ENCODE data around the gene LEO1. TPM values are rescaled to one million over a fixed set of nuclear protein-coding genes. Genes with fewer than 3 reads are reported as not detected.
A peak's percentile ranks its signal among the peaks of the same experiment; 100 is the strongest.

Gene LEO1
- total RNA-seq, 1 experiment from 2014 or later, result 16.9 TPM

DNA sequence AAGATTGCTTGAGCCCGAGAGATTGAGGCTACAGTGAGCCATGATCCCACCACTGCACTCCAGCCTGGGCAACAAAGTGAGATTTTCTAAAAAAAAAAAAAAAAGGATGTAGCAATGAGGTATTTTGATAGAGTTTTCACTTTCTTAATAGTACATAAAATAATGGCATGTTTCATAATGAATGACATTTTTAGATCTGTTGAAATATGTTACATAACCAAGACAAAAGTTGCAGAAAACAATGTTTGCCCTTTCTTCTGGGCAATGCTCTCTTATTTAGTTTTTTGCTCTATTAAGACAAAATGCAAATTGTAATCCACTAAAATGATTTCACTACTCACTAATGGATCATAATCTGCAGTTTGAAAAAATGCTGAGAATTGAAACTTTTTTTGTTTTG is 43.0 kb upstream of the LEO1 start:
- H3K4me2 ChIP-seq (ENCODE audit: low read depth, low read length, poor library complexity, severe bottlenecking), result no peak overlapping the region
- peaks cover 3% of the 10 kb centered on the region for H3K79me2 ChIP-seq (ENCODE audit: low read length)
- DNase-seq, result no peak
- peaks cover 12% of the 10 kb centered on the region for H3K4me1 ChIP-seq (ENCODE audit: low read length)
- no peaks in the 10 kb centered on the region for H4K20me1 ChIP-seq (ENCODE audit: insufficient read depth, low read depth, low read length)
- no peaks in the 10 kb centered on the region for H3K36me3 ChIP-seq (ENCODE audit: insufficient read depth, low read length)
- no peak overlapping the region for H3K4me3 ChIP-seq (ENCODE audit: low read length)
- H3K27ac ChIP-seq (ENCODE audit: low read length), result no peak overlapping the region
- H3K9me3 ChIP-seq (ENCODE audit: low read length), result no peaks in the 10 kb centered on the region
- no peak overlapping the region for H3K9ac ChIP-seq (ENCODE audit: low read length)
- H3K27me3 ChIP-seq (ENCODE audit: low read length), result 0 out of 2 replicates have a peak, but pooled peaks cover 2% of the 10 kb centered on the region
- no peak overlapping the region for H2AFZ ChIP-seq (ENCODE audit: low read length)
- no peaks in the 10 kb centered on the region for H3K9me2 ChIP-seq (replicated peaks; ENCODE audit: insufficient read depth, low read length)

DNA sequence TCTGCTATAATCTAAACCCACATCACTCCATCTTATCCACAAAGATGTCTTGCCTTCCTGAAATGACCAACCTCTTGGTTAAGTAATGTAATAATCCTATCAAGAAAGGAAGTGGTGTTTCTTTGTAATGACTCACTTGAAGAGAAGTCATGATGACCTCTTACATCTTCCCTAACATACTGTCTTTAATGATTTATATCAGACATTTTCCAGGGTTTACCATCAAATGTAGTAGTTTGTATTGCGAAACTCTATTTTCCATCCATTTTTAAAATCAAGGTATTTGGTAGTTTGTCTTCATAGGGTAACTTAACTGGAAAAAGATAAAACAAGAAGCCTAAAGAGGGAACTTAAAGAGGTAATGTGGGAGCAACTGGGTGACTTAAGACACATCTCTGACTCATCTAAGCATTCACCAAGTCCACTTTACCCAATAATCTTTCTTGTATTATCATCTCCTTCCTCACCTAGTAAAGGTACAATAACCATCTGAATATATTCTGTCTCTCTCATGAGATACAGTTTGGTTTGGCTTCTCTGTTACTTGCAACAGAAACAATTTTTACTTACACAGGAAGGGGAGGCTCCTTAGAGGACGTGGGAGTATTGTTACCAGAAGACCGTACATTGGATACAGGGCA is 41.7 kb upstream of the LEO1 start:
- H2AFZ ChIP-seq (ENCODE audit: low read length), result peak overlapping the region; percentile 58; the same call in 1 of the 2 replicates
- no peak overlapping the region for H3K27ac ChIP-seq (ENCODE audit: low read length)

DNA sequence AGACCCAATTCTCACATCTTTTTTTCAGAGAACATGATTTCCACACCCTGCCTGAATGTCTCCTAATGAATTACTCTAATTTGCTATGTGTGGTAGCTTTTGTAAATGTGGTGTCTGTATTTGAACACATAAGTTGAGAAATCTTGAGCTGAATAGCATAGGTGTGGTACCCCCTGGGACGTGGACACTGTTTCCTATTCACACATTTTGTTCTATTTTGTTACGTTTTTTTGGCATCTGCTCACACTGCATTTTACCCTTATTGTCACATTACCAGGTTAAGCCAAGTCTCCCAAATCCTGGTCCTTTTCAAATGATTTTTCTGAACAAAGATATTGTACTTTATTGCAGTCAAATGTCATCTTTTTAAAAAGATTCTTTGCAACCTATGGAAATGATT is 40.6 kb upstream of the LEO1 start:
- H3K27ac ChIP-seq (ENCODE audit: low read length), result no peak overlapping the region
- H3K4me1 ChIP-seq (ENCODE audit: low read length), result peaks cover 13% of the 10 kb centered on the region
- H3K9me3 ChIP-seq (ENCODE audit: low read length), result no peaks in the 10 kb centered on the region
- no peak overlapping the region for H2AFZ ChIP-seq (ENCODE audit: low read length)
- no peak for DNase-seq
- H3K27me3 ChIP-seq (ENCODE audit: low read length), result 0 out of 2 replicates have a peak, but pooled peaks cover 2% of the 10 kb centered on the region
- no peak overlapping the region for H3K9ac ChIP-seq (ENCODE audit: low read length)
- H3K36me3 ChIP-seq (ENCODE audit: insufficient read depth, low read length), result no peaks in the 10 kb centered on the region
- no peaks in the 10 kb centered on the region for H4K20me1 ChIP-seq (ENCODE audit: insufficient read depth, low read depth, low read length)
- H3K4me2 ChIP-seq (ENCODE audit: low read depth, low read length, poor library complexity, severe bottlenecking), result no peak overlapping the region
- no peaks in the 10 kb centered on the region for H3K9me2 ChIP-seq (replicated peaks; ENCODE audit: insufficient read depth, low read length)
- H3K79me2 ChIP-seq (ENCODE audit: low read length), result no peaks in the 10 kb centered on the region
- H3K4me3 ChIP-seq (ENCODE audit: low read length), result no peak overlapping the region

More for the DNA sequence above, 41.7 kb upstream of the LEO1 start:
- H3K36me3 ChIP-seq (ENCODE audit: insufficient read depth, low read length), result no peaks in the 10 kb centered on the region
- peaks cover 13% of the 10 kb centered on the region for H3K4me1 ChIP-seq (ENCODE audit: low read length)
- no peaks in the 10 kb centered on the region for H3K79me2 ChIP-seq (ENCODE audit: low read length)
- no peaks in the 10 kb centered on the region for H3K9me2 ChIP-seq (replicated peaks; ENCODE audit: insufficient read depth, low read length)
- H3K9me3 ChIP-seq (ENCODE audit: low read length), result no peaks in the 10 kb centered on the region
- H3K4me2 ChIP-seq (ENCODE audit: low read depth, low read length, poor library complexity, severe bottlenecking), result no peak overlapping the region
- 0 out of 2 replicates have a peak, but pooled peaks cover 2% of the 10 kb centered on the region for H3K27me3 ChIP-seq (ENCODE audit: low read length)
- no peak overlapping the region for H3K9ac ChIP-seq (ENCODE audit: low read length)
- no peak for DNase-seq
- no peak overlapping the region for H3K4me3 ChIP-seq (ENCODE audit: low read length)
- H4K20me1 ChIP-seq (ENCODE audit: insufficient read depth, low read depth, low read length), result no peaks in the 10 kb centered on the region

DNA sequence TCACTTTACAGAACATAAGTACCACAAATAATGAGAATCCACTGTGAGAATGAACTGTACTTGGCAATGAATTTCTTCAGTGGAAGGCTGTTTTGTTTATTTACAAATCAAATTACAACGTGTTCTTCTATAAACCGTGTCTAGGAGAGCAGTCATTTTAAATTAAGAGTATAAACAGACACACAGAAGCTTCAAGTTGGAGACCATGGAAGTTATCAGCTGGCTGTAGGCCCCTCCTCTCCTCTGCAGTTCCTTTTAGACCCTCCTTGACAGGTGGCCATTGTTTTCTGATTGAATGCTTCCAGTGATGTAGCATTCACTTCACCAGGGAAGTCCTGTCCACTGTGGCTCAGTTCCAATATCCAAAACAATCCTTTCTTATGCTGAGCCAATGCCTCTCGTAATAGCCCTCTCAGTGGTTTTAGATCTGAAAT is 40.1 kb upstream of the LEO1 start:
- no peak overlapping the region for H3K4me2 ChIP-seq (ENCODE audit: low read depth, low read length, poor library complexity, severe bottlenecking)
- H3K9ac ChIP-seq (ENCODE audit: low read length), result no peak overlapping the region
- no peaks in the 10 kb centered on the region for H3K79me2 ChIP-seq (ENCODE audit: low read length)
- H3K9me2 ChIP-seq (replicated peaks; ENCODE audit: insufficient read depth, low read length), result no peaks in the 10 kb centered on the region
- H2AFZ ChIP-seq (ENCODE audit: low read length), result no peak overlapping the region
- DNase-seq, result no peak
- H4K20me1 ChIP-seq (ENCODE audit: insufficient read depth, low read depth, low read length), result no peaks in the 10 kb centered on the region
- peaks cover 13% of the 10 kb centered on the region for H3K4me1 ChIP-seq (ENCODE audit: low read length)
- H3K36me3 ChIP-seq (ENCODE audit: insufficient read depth, low read length), result no peaks in the 10 kb centered on the region
- H3K27me3 ChIP-seq (ENCODE audit: low read length), result 0 out of 2 replicates have a peak, but pooled peaks cover 2% of the 10 kb centered on the region
- no peak overlapping the region for H3K27ac ChIP-seq (ENCODE audit: low read length)
- H3K9me3 ChIP-seq (ENCODE audit: low read length), result no peaks in the 10 kb centered on the region
- H3K4me3 ChIP-seq (ENCODE audit: low read length), result no peak overlapping the region

DNA sequence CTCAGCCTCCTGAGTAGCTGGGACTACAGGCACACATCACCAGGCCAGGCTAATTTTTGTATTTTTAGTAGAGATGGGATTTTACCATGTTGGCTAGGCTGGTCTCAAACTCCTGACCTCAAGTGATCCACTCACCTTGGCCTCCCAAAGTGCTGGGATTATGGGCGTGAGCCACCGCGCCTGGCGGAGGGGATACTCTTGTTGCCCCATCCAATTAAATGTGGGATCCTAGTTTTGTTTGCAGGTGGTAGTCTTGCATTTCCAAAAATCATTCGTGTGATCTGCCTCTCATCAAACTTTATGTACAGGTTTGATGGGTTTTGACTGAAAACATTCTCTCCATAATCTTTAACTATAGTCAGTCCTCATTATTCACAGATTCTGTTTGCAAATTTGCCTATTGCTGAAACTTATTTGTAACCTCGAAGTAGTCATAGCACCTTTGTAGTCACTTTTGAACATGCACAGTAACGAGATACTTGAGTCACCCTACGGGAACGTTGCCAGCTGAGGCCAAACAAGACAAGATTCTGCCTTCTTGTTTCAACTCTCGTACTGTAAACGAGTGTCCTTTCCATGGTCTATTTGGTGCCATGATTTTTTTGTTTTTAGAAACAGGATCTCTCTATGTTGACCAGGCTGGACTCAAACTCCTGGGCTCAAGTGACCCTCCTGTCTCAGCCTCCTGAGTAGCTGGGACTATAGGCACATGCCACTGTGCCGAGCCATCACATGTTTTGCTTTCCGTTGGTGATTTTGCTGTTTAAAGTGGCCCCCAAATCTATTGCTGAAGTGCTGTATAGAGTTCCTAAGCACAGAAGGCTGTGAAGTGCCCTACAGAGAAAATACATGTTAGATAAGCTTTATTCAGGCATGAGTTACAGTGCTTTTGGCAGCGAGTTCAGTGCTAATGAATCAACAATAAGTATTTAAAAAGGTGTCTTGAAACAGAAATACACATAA is 39.3 kb upstream of the LEO1 start:
- Histone ChIP-seq H3K9ac (ENCODE audit: low read length) (no peak overlapping the region), H3K4me1 (ENCODE audit: low read length) (peaks cover 13% of the 10 kb centered on the region)

DNA sequence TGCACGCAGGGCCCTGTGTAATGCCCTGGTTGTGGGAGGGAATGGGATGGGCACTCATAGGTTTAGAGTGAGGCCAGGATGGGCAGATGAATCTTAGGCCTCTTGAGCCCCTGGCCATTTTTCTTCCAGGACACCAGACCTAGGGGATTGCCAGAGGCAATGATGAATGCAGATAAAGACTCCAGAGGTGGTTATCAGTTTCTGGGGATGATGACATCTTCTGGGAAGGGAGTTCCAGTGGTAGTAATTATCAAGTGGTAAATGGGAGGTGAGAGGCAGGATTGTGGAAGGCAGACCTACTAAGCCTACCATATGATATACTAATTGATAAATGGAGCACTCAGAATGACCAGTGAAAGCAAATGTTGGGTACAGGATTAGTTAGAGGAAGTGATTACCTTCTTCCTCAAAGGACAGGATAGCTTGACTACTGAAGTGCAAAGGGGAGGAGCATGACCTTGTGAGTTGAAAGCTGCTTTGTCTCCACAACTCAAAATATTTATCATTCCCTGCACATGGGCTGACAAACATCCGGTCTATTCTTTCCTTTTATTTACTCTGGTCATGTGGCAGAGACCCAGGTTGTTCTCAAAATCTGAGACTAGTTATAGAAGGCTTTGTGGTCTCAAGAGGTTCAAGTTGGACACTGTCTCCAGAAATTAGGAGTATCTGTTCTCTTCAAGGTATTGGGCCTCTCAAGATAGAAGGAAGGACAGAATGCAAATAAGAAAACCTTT is 37.3 kb upstream of the LEO1 start:
- no peak overlapping the region for H3K27ac ChIP-seq (ENCODE audit: low read length)
- DNase-seq, result no peak
- no peaks in the 10 kb centered on the region for H3K36me3 ChIP-seq (ENCODE audit: insufficient read depth, low read length)
- no peak overlapping the region for H3K4me2 ChIP-seq (ENCODE audit: low read depth, low read length, poor library complexity, severe bottlenecking)
- no peaks in the 10 kb centered on the region for H3K79me2 ChIP-seq (ENCODE audit: low read length)
- H2AFZ ChIP-seq (ENCODE audit: low read length), result no peak overlapping the region; the same call in 1 of the 2 replicates
- H3K27me3 ChIP-seq (ENCODE audit: low read length), result 0 out of 2 replicates have a peak, but pooled peaks cover 2% of the 10 kb centered on the region
- H3K9me2 ChIP-seq (replicated peaks; ENCODE audit: insufficient read depth, low read length), result no peaks in the 10 kb centered on the region
- H3K9ac ChIP-seq (ENCODE audit: low read length), result no peak overlapping the region
- no peaks in the 10 kb centered on the region for H4K20me1 ChIP-seq (ENCODE audit: insufficient read depth, low read depth, low read length)
- H3K4me1 ChIP-seq (ENCODE audit: low read length), result peaks cover 8% of the 10 kb centered on the region
- no peak overlapping the region for H3K4me3 ChIP-seq (ENCODE audit: low read length)
- no peaks in the 10 kb centered on the region for H3K9me3 ChIP-seq (ENCODE audit: low read length)

More for the DNA sequence above, 39.3 kb upstream of the LEO1 start:
- no peak overlapping the region for H3K4me3 ChIP-seq (ENCODE audit: low read length)
- H3K9me3 ChIP-seq (ENCODE audit: low read length), result no peaks in the 10 kb centered on the region
- no peaks in the 10 kb centered on the region for H4K20me1 ChIP-seq (ENCODE audit: insufficient read depth, low read depth, low read length)
- no peak for DNase-seq
- no peaks in the 10 kb centered on the region for H3K9me2 ChIP-seq (replicated peaks; ENCODE audit: insufficient read depth, low read length)
- no peaks in the 10 kb centered on the region for H3K79me2 ChIP-seq (ENCODE audit: low read length)
- H3K27ac ChIP-seq (ENCODE audit: low read length), result no peak overlapping the region
- H3K4me2 ChIP-seq (ENCODE audit: low read depth, low read length, poor library complexity, severe bottlenecking), result no peak overlapping the region
- no peak overlapping the region for H2AFZ ChIP-seq (ENCODE audit: low read length)
- H3K36me3 ChIP-seq (ENCODE audit: insufficient read depth, low read length), result no peaks in the 10 kb centered on the region
- H3K27me3 ChIP-seq (ENCODE audit: low read length), result 0 out of 2 replicates have a peak, but pooled peaks cover 2% of the 10 kb centered on the region

DNA sequence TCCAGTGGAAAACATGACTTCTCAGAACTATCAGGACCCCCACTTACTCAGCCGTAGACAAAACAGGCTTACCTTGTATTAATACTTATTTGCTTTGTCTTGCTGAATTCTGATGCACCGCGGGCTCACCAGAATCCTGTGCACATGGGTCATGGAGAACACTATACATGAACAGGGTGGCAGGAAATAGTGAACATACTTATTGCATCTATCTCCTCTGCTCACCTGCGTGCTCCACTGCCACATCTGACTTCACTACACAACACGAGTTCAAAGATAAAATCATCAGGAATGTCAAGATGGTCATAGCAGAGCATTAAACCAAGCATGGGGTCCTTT is 36.8 kb upstream of the LEO1 start:
- no peak for DNase-seq
- Histone ChIP-seq H3K9me3 (ENCODE audit: low read length) (no peaks in the 10 kb centered on the region), H3K9me2 (replicated peaks; ENCODE audit: insufficient read depth, low read length) (no peaks in the 10 kb centered on the region), H3K4me2 (ENCODE audit: low read depth, low read length, poor library complexity, severe bottlenecking) (no peak overlapping the region), H3K36me3 (ENCODE audit: insufficient read depth, low read length) (no peaks in the 10 kb centered on the region), H3K4me3 (ENCODE audit: low read length) (no peak overlapping the region), H3K27me3 (ENCODE audit: low read length) (0 out of 2 replicates have a peak, but pooled peaks cover 1% of the 10 kb centered on the region), H3K9ac (ENCODE audit: low read length) (no peak overlapping the region), H3K79me2 (ENCODE audit: low read length) (no peaks in the 10 kb centered on the region), H3K27ac (ENCODE audit: low read length) (no peak overlapping the region), H3K4me1 (ENCODE audit: low read length) (peaks cover 7% of the 10 kb centered on the region), H4K20me1 (ENCODE audit: insufficient read depth, low read depth, low read length) (no peaks in the 10 kb centered on the region), H2AFZ (ENCODE audit: low read length) (peak overlapping the region; percentile 14; the same call in 1 of the 2 replicates)
